GM18499 (cell line): ENCODE measurements around the gene LMTK3.
"Not testable (repeated sequence)": the region's sequence is repeated elsewhere in the genome, so short reads cannot be mapped to it uniquely, and the experiment has no call there.

Experiments
- ATAC-seq: cut with Tn5 transposase; IDR thresholded peaks from one replicate; pipeline ENCODE4 v1.9.1; 2021; ENCODE audit warnings: moderate number of reproducible peaks; ENCODE audit not compliant: insufficient read depth, unreplicated experiment

LMTK3 gene

GRCh38 chr19:48539503-48540096 lies 28.0 kb upstream of the LMTK3 start:
- no peak for ATAC-seq

GRCh38 chr19:48538057-48538456 lies 26.4 kb upstream of the LMTK3 start:
- ATAC-seq: not testable (repeated sequence)

GRCh38 chr19:48537541-48537940 lies 25.9 kb upstream of the LMTK3 start:
- no peak for ATAC-seq

- no peak for ATAC-seq
Observed at GRCh38 chr19:48533770-48534169, 22.1 kb upstream of the LMTK3 start.

GRCh38 chr19:48530770-48531169 lies 19.1 kb upstream of the LMTK3 start:
- no peak for ATAC-seq

GRCh38 chr19:48530066-48530720 lies 18.6 kb upstream of the LMTK3 start:
- ATAC-seq: no peak

- ATAC-seq: no peak
Observed at GRCh38 chr19:48529156-48529555, 17.5 kb upstream of the LMTK3 start.

- ATAC-seq: no peak
Observed at GRCh38 chr19:48524732-48525131, 13.1 kb upstream of the LMTK3 start.

GRCh38 chr19:48524221-48524620 lies 12.6 kb upstream of the LMTK3 start:
- ATAC-seq: no peak

- no peak for ATAC-seq
Observed at GRCh38 chr19:48520134-48520533, 8.5 kb upstream of the LMTK3 start.

GRCh38 chr19:48519426-48519825 lies 7.8 kb upstream of the LMTK3 start:
- not testable (repeated sequence) for ATAC-seq

GRCh38 chr19:48518207-48518606 lies 6.6 kb upstream of the LMTK3 start:
- no peak for ATAC-seq

- no peak for ATAC-seq
Observed at GRCh38 chr19:48516536-48516935, 4.9 kb upstream of the LMTK3 start.

GRCh38 chr19:48514123-48514458 lies 2.5 kb upstream of the LMTK3 start:
- no peak for ATAC-seq

- no peak for ATAC-seq
Observed at GRCh38 chr19:48513289-48514122, 1.9 kb upstream of the LMTK3 start.

- ATAC-seq: no peak
Observed at GRCh38 chr19:48512504-48513288, 1.1 kb upstream of the LMTK3 start.

- no peak for ATAC-seq
Observed at GRCh38 chr19:48511321-48511731, 309 bp downstream of the LMTK3 start.

- ATAC-seq: no peak
Observed at GRCh38 chr19:48510421-48511268, 990 bp downstream of the LMTK3 start.

- no peak for ATAC-seq
Observed at GRCh38 chr19:48509467-48510194, 2.0 kb downstream of the LMTK3 start.
